Testis (tissue), 3 donors: Measurements from ENCODE around the gene NRIP1. TPM values are rescaled to one million over a fixed set of nuclear protein-coding genes. Genes with fewer than 3 reads are reported as not detected.

Source experiments
- DNase-seq: peaks from one replicate; pipeline ENCODE4 v3.0.0-alpha.2; 2019
- H3K27ac ChIP-seq, 2 donors: fragments of 200-600 bp; sonication (generic); one replicate each; pipeline ENCODE4 v1.5.1; 2019
- H3K27me3 ChIP-seq: fragments of 200-600 bp; sonication (generic); one replicate; pipeline ENCODE4 v1.5.1; 2019
- H3K36me3 ChIP-seq: fragments of 200-600 bp; sonication (generic); one replicate; pipeline ENCODE4 v1.5.1; 2017; ENCODE audit warnings: low read depth; ENCODE audit errors: missing control alignments
- H3K4me1 ChIP-seq: fragments of 200-600 bp; sonication (generic); one replicate; pipeline ENCODE4 v1.5.1; 2019
- H3K4me3 ChIP-seq, 2 donors: fragments of 200-600 bp; sonication (generic); one replicate each; pipeline ENCODE4 v1.5.1; 2017 to 2019
- H3K9me3 ChIP-seq: fragments of 200-600 bp; sonication (generic); one replicate; pipeline ENCODE4 v1.5.1; 2017
- CTCF ChIP-seq, 3 experiments: fragments of 450-650 bp in 2 of 3; fragments of 200-600 bp in 1 of 3; sonication (generic) in 1 of 3; IDR thresholded peaks; one replicate each; pipeline ENCODE4 v1.5.1; 2016 to 2019; ENCODE audit warnings: antibody characterized with exemption in 3 of 3, mild to moderate bottlenecking in 2 of 3, moderate library complexity in 1 of 3
- POLR2A ChIP-seq: fragments of 450-650 bp; IDR thresholded peaks from one replicate; pipeline ENCODE4 v1.6.1; 2017; ENCODE audit warnings: antibody characterized with exemption, mild to moderate bottlenecking, moderate library complexity
- WGBS, 2 donors: methylation state at CpG; one replicate each; pipeline ENCODE4 v1.1.5; 2018; 5-methylcytosine and 5-hydroxymethylcytosine counted together
- intact Hi-C: fragments of 100-400 bp; cut with DNase I; formaldehyde crosslinking; loops from one replicate; pipeline ENCODE4 v1.15.1; 2023; ENCODE audit warnings: low total_unique reads
- polyA plus RNA-seq: library from polyadenylated mRNA; stranded (reverse); fragments of 350-450 nt; fragmentation: Illumina TruSeq; extraction: RNeasy Lipid Tissue Mini Kit (QIAGEN cat#74804); gene quantifications from one replicate; pipeline ENCODE4 v1.2.3, GENCODE V29; 2014; ENCODE audit warnings: low read depth, low replicate concordance; ENCODE audit not compliant: insufficient read depth
- total RNA-seq, 2 donors: library from RNA; depleted of rRNA; stranded (reverse); fragments of >200 nt; gene quantifications; one replicate each; pipeline ENCODE4 v1.2.3, GENCODE V29; 2016

Gene NRIP1
- total and polyA plus RNA-seq, 3 donors from 2014 or later, result 18.0 to 36.1 (median 26.8) TPM

- Histone ChIP-seq H3K27me3 (no peaks in the 10 kb centered on the region), H3K4me3 (no peak overlapping the region), H3K36me3 (no peaks in the 10 kb centered on the region), H3K27ac (no peak overlapping the region), H3K9me3 (no peaks in the 10 kb centered on the region), H3K4me1 (no peaks in the 10 kb centered on the region)
- DNase-seq, result no peak
- TF ChIP-seq POLR2A (no peak), CTCF (IDR thresholded peaks at IDR 0.05) (no peak)
- intact Hi-C loops, result no loop called here
- 90 to 94% methylated on average over 4 of the region's 4 CpGs for WGBS, 2 donors
These were observed 29.9 kb upstream of the NRIP1 start for GRCh38 chr21:15094706-15095105.

- Histone ChIP-seq H3K4me3 (no peak overlapping the region), H3K27ac (no peak overlapping the region), H3K9me3 (no peaks in the 10 kb centered on the region), H3K4me1 (no peaks in the 10 kb centered on the region), H3K27me3 (no peaks in the 10 kb centered on the region), H3K36me3 (no peaks in the 10 kb centered on the region)
- intact Hi-C loops, result no loop called here
- TF ChIP-seq CTCF (IDR thresholded peaks at IDR 0.05) (no peak), POLR2A (no peak)
- 75 to 96% methylated on average over 1 of the region's 1 CpG for WGBS, 2 donors
- no peak for DNase-seq
These were observed 28.4 kb upstream of the NRIP1 start for GRCh38 chr21:15093216-15093615.

- Histone ChIP-seq H3K4me3 (no peak overlapping the region), H3K36me3 (no peaks in the 10 kb centered on the region), H3K9me3 (no peaks in the 10 kb centered on the region), H3K27me3 (no peaks in the 10 kb centered on the region), H3K27ac (no peak overlapping the region), H3K4me1 (no peaks in the 10 kb centered on the region)
- DNase-seq, result no peak
- 93 to 96% methylated on average over 2 of the region's 2 CpGs for WGBS, 2 donors
- intact Hi-C loops, result no loop called here
- TF ChIP-seq CTCF (IDR thresholded peaks at IDR 0.05), result no peak
- no peak for TF ChIP-seq POLR2A
These were observed 27.9 kb upstream of the NRIP1 start for GRCh38 chr21:15092745-15093144.

GRCh38 chr21:15090390-15090789 is 25.6 kb upstream of the NRIP1 start:
- Histone ChIP-seq H3K27me3 (no peaks in the 10 kb centered on the region), H3K4me1 (no peaks in the 10 kb centered on the region), H3K9me3 (no peaks in the 10 kb centered on the region), H3K36me3 (no peaks in the 10 kb centered on the region), H3K4me3 (no peak overlapping the region), H3K27ac (no peak overlapping the region)
- WGBS, 2 donors, result 91 to 93% methylated on average over 1 of the region's 1 CpG
- intact Hi-C loops, result no loop called here
- no peak for DNase-seq
- TF ChIP-seq CTCF (IDR thresholded peaks at IDR 0.05), result no peak
- TF ChIP-seq POLR2A, result no peak

GRCh38 chr21:15088488-15088887 is 23.7 kb upstream of the NRIP1 start:
- WGBS, 2 donors, result 100% methylated on average over 1 of the region's 1 CpG
- H3K4me1 ChIP-seq, result no peaks in the 10 kb centered on the region
- DNase-seq, result no peak
- no peaks in the 10 kb centered on the region for H3K9me3 ChIP-seq
- H3K36me3 ChIP-seq, result no peaks in the 10 kb centered on the region
- no peaks in the 10 kb centered on the region for H3K27me3 ChIP-seq
- no peak overlapping the region for H3K27ac ChIP-seq
- no peak overlapping the region for H3K4me3 ChIP-seq
- TF ChIP-seq CTCF (IDR thresholded peaks at IDR 0.05) (no peak), POLR2A (no peak)
- intact Hi-C loops, result no loop called here
